Glomerular visceral epithelial cell (primary cell): ENCODE results near the gene CPNE1.
"Not testable (repeated sequence)": the region's sequence is repeated elsewhere in the genome, so short reads cannot be mapped to it uniquely, and the experiment has no call there.

Experiments
- DNase-seq: peaks from one replicate; pipeline ENCODE4 v3.0.0-alpha.2; 2016; ENCODE audit errors: extremely low spot score

CPNE1 gene

GRCh38 chr20:35698298-35699126 is 33.8 kb upstream of the CPNE1 start:
- DNase-seq = peak; percentile 33

- no peak for DNase-seq
These were observed 33.1 kb upstream of the CPNE1 start for GRCh38 chr20:35697696-35698297.

- no peak for DNase-seq
These were observed 31.3 kb upstream of the CPNE1 start for GRCh38 chr20:35695978-35696377.

- no peak for DNase-seq
These were observed 30.6 kb upstream of the CPNE1 start for GRCh38 chr20:35695245-35695749.

- no peak for DNase-seq
These were observed 25.6 kb upstream of the CPNE1 start for GRCh38 chr20:35690265-35690664.

- DNase-seq = not testable (repeated sequence)
These were observed 22.2 kb upstream of the CPNE1 start for GRCh38 chr20:35686872-35687271.

DNA sequence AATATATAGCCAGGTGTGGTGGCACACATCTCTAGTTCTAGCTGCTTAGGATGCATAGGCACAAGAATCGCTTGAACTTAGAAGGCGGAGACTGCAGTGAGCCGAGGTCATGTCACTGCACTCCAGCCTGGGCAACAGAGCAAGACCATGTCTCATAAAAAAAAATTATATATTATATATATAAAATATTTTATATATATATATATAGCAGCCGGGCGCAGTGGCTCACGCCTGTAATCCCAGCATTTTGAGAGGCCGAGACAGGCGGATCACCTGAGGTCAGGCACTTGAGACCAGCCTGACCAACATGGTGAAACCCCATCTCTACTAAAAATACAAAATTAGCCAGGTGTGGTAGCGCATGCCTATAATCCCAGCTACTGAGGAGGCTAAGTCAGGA is 20.7 kb upstream of the CPNE1 start:
- not testable (repeated sequence) for DNase-seq

DNA sequence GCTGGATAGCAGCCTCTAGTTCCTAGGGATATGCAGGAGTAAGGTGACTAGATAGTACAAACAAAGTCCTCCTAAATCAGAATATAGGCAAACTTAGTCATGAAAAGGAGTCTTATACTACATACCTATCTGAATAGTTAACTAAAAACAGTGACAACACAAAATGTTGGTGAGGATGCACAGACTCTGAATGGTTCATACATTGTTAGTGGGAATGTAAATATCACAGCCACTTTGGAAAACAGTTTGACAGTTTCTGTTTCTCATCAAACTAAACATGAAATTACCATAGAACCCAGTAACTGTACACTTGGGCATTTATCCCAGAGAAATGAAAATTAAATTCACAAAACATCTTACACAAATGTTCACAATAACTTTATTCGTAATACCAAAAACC is 17.3 kb upstream of the CPNE1 start:
- no peak for DNase-seq

- no peak for DNase-seq
These were observed 15.9 kb upstream of the CPNE1 start for GRCh38 chr20:35680452-35681183.

DNA sequence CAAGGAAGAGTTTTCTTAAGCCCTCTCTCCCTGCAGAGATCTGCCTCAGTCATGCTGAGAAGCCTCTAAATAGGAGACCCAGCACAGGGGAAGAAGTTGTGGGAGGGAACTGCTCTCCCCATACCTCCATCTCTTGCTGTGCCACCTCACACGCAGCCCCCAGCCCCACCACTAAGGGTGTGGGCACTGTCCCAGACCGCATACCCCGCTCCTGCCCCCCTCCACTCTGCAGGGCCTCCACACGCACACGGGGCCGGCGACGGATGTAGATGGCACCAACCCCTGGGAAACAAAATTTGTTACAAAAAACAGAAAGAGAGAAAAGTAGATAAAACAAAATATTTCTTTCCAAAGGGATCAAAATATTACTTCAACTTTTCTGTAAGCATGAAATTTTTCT is 10.2 kb upstream of the CPNE1 start:
- no peak for DNase-seq

GRCh38 chr20:35673884-35674283 is 9.2 kb upstream of the CPNE1 start:
- DNase-seq = no peak

- no peak for DNase-seq
These were observed 5.0 kb upstream of the CPNE1 start for GRCh38 chr20:35669681-35670080.

DNA sequence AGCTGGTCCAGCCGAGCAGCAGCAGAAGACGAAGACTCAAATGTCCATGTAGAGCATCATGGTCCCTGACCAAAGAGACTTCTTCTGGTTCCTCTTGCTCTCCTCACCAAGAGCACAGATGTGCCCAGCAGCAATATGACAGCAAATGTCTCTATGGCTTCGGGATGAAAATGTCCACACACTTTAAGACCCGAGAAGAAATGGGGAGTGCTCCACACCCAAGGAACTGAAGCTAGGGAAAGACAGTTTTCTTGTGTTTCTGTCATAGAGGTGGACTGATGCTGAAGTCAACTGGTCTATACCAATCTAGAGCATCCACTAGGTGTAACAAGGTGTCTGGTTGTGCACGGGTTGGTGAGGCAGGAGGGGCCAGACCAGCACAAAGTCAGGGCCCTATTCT is 4.5 kb upstream of the CPNE1 start:
- DNase-seq = no peak

GRCh38 chr20:35665949-35666288 is 1.2 kb upstream of the CPNE1 start:
- no peak for DNase-seq

DNA sequence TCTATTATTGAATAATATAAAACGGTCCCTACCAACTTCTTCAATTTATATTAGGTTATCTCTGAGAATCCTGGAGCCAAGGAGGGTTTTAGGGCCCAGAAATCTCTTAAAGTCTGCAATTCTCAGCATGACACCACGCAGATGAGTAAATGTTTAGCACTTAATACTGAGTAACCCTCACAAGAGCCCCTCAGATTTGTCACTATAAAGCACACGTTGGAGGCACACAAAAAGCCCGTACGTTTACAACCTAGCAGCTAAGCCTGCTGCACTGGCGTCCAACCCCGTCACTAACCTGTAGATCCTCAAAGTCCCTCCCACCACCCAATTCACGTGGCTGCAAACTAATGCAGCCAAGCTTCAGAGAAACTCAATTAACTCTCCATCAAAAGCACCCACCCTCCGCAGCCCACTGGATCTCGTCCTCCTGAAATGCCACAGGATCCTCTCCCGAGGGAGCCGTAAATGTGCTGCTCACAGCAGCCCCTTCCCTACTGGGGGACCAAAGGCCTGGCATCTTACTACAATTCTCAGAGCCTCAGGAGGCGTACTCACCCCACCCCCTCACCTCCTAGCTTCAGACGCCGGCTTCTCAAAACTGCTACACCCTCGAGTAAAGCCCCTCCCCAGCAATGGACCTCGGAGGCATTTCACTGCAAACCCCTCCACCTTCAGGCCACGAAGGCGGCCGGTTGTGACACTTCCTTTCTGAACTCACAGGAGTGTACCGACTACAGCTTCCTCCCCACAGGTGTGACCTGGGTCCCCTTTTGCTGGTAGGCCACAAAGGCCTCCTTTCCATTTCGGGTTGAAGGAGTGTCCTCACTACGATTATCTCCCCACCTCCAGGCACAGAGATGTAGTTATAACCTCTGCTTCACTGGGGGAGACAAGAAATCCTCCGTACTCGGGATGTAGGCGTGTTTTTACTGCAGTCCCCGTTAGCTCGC is 909 bp downstream of the CPNE1 start:
- DNase-seq = peak; percentile 32

DNA sequence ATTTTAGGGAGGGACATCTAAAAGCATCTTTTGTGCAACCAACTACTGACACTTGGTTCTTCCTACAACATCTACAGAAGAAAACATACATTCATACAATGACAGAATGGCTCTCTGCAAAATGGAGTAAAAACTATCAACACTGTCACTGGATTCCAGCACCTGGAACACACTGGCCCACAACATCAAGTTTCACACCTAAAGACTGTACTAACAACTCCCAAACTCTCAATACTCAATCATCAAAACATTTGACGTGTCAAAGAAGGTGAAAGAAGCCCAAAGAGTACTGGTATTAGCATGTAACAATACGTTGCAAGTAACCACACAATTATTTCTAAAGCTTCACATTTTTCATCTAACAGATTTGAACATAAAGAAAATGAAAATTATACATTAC is 2.1 kb downstream of the CPNE1 start:
- no peak for DNase-seq

GRCh38 chr20:35661908-35662307 is 2.8 kb downstream of the CPNE1 start:
- DNase-seq = no peak

- DNase-seq = peak; percentile 47
These were observed 3.6 kb downstream of the CPNE1 start for GRCh38 chr20:35661053-35661452.

- no peak for DNase-seq
These were observed 4.4 kb downstream of the CPNE1 start for GRCh38 chr20:35660122-35660937.

- no peak for DNase-seq
These were observed 7.4 kb downstream of the CPNE1 start for GRCh38 chr20:35657271-35657670.

DNA sequence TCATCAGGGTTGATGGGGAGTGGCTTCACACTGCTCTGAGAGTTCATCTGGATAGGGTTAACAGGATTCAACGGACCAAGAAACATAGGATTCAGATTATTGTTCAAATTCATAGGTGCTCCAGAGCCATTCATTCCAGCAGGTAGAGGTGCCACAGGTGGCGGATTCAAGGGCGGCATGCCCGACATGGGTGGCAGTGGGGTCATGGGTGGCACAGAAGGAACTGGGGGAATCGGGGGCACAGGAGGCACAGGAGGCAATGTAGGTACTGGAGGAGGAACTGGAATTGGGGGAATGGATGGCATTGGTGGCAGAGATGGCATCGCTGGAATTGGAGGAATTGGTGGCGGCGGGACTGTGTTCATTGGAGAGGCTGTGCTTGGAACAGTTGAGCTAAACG is 10.3 kb downstream of the CPNE1 start:
- no peak for DNase-seq
